ENCODE data around the gene XPC.
A peak's percentile ranks its signal among the peaks of the same experiment; 100 is the strongest.

XPC gene

GRCh38 chr3:14216257-14217048 lies 38.1 kb upstream of the XPC start:
- Histone ChIP-seq H3K9ac (ENCODE audit: low read length) (peak overlapping the region; percentile 3), H3K4me1 (ENCODE audit: control insufficient read depth, low read depth, low read length) (no peaks in the 10 kb centered on the region), H3K36me3 (ENCODE audit: control insufficient read depth, low read depth, low read length) (no peaks in the 10 kb centered on the region), H3K27ac (ENCODE audit: low read length) (no peak overlapping the region), H3K27me3 (ENCODE audit: control insufficient read depth, insufficient read depth, low read length) (no peaks in the 10 kb centered on the region), H3K9me3 (ENCODE audit: control insufficient read depth, low read depth, low read length) (no peaks in the 10 kb centered on the region), H3K4me3 (ENCODE audit: low read length) (peak overlapping the region; percentile 54)

DNA sequence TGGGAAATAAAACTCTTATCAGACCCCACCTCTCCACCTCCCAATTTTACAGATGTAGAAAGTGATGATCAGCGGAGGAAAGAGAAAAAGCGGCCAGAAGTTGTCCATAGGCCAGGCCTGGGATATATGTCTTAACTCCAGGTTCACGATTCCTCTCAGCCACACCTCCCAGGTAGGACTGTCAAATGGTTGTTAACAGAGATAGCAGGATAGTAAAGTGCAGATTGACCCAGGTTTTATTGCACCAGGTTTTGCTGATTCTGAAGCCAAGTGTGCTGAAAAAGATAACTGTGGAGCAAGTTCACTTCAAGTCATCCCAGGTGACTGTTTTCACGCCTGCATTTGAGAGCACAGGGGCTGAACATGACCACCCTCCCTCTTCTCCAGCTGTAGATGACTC lies 36.4 kb upstream of the XPC start:
- Histone ChIP-seq H3K4me1 (ENCODE audit: control insufficient read depth, low read depth, low read length) (no peaks in the 10 kb centered on the region), H3K36me3 (ENCODE audit: control insufficient read depth, low read depth, low read length) (no peaks in the 10 kb centered on the region), H3K27me3 (ENCODE audit: control insufficient read depth, insufficient read depth, low read length) (no peaks in the 10 kb centered on the region), H3K9ac (ENCODE audit: low read length) (no peak overlapping the region), H3K4me3 (ENCODE audit: low read length) (no peak overlapping the region), H3K9me3 (ENCODE audit: control insufficient read depth, low read depth, low read length) (no peaks in the 10 kb centered on the region), H3K27ac (ENCODE audit: low read length) (no peak overlapping the region)

DNA sequence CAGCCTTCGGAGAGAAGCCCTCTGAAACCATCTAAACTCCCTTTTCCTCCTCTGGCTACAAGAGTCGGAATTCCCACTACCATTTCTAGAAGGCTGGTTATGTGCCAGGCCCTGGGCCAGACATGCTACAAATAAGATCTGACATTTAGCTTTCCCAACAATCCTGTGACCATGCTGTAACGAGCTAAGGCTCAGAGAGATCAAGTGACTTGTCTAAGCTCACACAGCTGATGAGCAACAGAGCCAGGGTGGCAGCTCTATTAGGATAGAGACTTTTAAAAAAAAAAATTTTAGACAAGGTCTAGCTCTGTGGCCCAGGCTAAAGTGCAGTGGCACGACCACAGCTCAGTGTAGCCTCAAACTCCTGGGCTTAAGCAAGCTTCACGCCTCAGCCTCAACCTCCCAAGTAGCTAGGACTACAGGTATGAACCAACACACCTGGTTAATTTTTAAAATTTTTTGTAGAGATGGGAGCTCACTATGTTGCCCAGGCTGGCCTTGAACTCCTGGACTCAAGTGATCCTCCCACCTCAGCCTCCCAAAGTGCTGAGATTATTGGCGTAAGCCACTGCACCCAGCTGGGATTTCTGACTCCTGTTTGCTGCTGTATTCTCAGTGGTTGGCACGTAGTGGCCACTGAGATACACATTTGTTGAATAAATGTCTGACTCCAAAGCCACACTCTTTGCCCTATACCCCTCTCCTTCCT lies 34.8 kb upstream of the XPC start:
- Histone ChIP-seq H3K27me3 (ENCODE audit: control insufficient read depth, insufficient read depth, low read length) (no peaks in the 10 kb centered on the region), H3K27ac (ENCODE audit: low read length) (no peak overlapping the region), H3K9me3 (ENCODE audit: control insufficient read depth, low read depth, low read length) (no peaks in the 10 kb centered on the region), H3K4me3 (ENCODE audit: low read length) (no peak overlapping the region), H3K36me3 (ENCODE audit: control insufficient read depth, low read depth, low read length) (no peaks in the 10 kb centered on the region), H3K9ac (ENCODE audit: low read length) (no peak overlapping the region), H3K4me1 (ENCODE audit: control insufficient read depth, low read depth, low read length) (no peaks in the 10 kb centered on the region)

- Histone ChIP-seq H3K4me3 (ENCODE audit: low read length) (no peak overlapping the region), H3K27ac (ENCODE audit: low read length) (no peak overlapping the region), H3K4me1 (ENCODE audit: control insufficient read depth, low read depth, low read length) (no peaks in the 10 kb centered on the region), H3K9ac (ENCODE audit: low read length) (no peak overlapping the region), H3K27me3 (ENCODE audit: control insufficient read depth, insufficient read depth, low read length) (no peaks in the 10 kb centered on the region), H3K9me3 (ENCODE audit: control insufficient read depth, low read depth, low read length) (no peaks in the 10 kb centered on the region), H3K36me3 (ENCODE audit: control insufficient read depth, low read depth, low read length) (no peaks in the 10 kb centered on the region)
These were observed 33.6 kb upstream of the XPC start for GRCh38 chr3:14212032-14212431.

DNA sequence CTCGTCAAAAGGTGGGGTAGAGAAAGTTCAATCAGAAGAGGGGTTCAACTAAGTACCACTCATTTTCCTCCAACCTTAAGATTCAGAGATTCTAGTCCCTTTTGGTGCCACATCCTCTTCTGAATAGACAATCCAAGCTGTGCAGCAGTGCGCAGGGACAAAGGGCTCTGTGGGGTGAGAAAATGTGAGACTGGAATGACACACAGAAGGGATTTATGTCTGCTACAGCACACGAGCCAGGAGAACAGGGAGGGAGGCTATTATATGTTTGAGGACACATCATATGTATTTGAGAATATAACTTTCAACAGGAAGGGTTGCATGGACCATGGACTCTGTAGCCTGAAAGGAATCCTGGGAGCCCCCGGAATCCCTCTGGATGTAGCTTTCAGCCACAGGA lies 33.2 kb upstream of the XPC start:
- Histone ChIP-seq H3K9ac (ENCODE audit: low read length) (no peak overlapping the region), H3K27me3 (ENCODE audit: control insufficient read depth, insufficient read depth, low read length) (no peaks in the 10 kb centered on the region), H3K4me1 (ENCODE audit: control insufficient read depth, low read depth, low read length) (no peaks in the 10 kb centered on the region), H3K9me3 (ENCODE audit: control insufficient read depth, low read depth, low read length) (no peaks in the 10 kb centered on the region), H3K27ac (ENCODE audit: low read length) (no peak overlapping the region), H3K36me3 (ENCODE audit: control insufficient read depth, low read depth, low read length) (no peaks in the 10 kb centered on the region), H3K4me3 (ENCODE audit: low read length) (no peak overlapping the region)

DNA sequence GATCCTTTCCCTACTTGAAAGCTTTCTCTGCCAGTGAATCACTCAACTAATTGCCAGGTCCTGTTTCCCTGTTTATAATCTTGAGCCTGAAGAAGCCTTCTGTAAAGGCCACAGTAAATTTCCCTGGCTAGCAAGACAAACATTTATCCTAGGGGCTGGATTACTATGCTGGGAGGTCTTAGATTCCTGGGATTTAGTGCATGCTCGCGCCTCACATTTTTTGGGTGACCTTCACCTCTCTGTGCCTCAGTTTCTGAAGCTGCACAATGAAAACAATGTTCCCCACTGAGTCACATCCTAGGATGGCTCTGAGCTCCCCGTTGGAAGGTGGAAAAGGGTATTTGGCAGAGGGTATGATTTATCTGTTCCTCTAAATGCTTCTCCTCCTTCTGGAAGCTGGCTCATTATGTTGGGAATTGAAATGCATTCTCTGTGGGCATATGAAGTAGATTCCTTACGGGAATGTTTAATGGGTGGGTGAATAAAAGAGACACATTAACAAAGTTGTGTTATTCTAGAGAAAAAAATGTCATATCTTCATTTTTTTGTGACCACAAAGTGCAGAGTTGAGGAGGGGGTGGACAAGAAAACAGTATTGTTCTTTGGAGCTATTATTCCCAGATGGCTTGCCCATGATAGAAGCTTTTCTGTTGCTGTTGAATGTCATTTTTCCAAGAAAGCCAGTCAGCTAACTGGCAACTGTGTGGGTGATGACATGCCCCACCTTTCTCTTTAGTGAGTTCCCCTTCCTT lies 32.6 kb upstream of the XPC start:
- H3K27ac ChIP-seq (ENCODE audit: low read length): no peak overlapping the region
- H3K9ac ChIP-seq (ENCODE audit: low read length): no peak overlapping the region
- no peaks in the 10 kb centered on the region for H3K4me1 ChIP-seq (ENCODE audit: control insufficient read depth, low read depth, low read length)
- no peaks in the 10 kb centered on the region for H3K9me3 ChIP-seq (ENCODE audit: control insufficient read depth, low read depth, low read length)
- H3K36me3 ChIP-seq (ENCODE audit: control insufficient read depth, low read depth, low read length): no peaks in the 10 kb centered on the region
- H3K27me3 ChIP-seq (ENCODE audit: control insufficient read depth, insufficient read depth, low read length): no peaks in the 10 kb centered on the region
- no peak overlapping the region for H3K4me3 ChIP-seq (ENCODE audit: low read length)

GRCh38 chr3:14210290-14210688 lies 31.9 kb upstream of the XPC start:
- no peaks in the 10 kb centered on the region for H3K4me1 ChIP-seq (ENCODE audit: control insufficient read depth, low read depth, low read length)
- H3K4me3 ChIP-seq (ENCODE audit: low read length): no peak overlapping the region
- no peaks in the 10 kb centered on the region for H3K36me3 ChIP-seq (ENCODE audit: control insufficient read depth, low read depth, low read length)
- H3K9me3 ChIP-seq (ENCODE audit: control insufficient read depth, low read depth, low read length): no peaks in the 10 kb centered on the region
- H3K27me3 ChIP-seq (ENCODE audit: control insufficient read depth, insufficient read depth, low read length): no peaks in the 10 kb centered on the region
- no peak overlapping the region for H3K9ac ChIP-seq (ENCODE audit: low read length)
- no peak overlapping the region for H3K27ac ChIP-seq (ENCODE audit: low read length)

DNA sequence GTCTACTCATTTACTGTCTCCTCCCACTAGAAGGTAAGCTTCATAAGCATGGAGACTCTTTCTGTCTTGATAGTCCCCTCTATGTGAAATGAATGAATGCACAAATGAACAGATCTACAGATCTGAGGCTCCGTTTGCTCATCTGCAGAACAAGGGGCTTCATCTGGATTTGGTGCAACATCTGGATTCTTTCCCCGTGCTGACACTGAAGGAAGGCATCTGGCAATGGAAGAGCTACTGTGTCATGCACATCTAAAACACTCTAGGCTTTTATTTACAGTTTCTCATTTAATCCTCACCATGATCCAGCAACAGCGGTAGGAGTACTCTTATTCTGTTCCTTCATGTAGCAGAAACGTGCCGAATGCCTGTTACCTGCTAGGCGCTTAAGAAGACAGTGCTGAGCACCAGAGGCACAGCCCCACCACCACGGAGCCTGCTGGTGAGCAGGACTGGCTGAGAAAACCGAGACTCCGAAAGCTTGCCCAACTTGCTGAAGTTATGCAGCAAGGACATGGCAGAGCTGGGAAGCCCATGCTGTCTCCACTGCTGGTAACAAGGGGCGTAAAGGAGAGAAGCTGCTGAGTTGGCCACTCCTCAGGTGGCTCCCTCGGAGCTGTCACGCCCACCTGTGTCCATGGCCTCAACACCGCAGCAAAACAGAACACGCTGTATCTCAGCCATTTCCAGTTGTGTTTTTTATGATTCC lies 31.3 kb upstream of the XPC start:
- H3K4me1 ChIP-seq (ENCODE audit: control insufficient read depth, low read depth, low read length): no peaks in the 10 kb centered on the region
- H3K27ac ChIP-seq (ENCODE audit: low read length): no peak overlapping the region

DNA sequence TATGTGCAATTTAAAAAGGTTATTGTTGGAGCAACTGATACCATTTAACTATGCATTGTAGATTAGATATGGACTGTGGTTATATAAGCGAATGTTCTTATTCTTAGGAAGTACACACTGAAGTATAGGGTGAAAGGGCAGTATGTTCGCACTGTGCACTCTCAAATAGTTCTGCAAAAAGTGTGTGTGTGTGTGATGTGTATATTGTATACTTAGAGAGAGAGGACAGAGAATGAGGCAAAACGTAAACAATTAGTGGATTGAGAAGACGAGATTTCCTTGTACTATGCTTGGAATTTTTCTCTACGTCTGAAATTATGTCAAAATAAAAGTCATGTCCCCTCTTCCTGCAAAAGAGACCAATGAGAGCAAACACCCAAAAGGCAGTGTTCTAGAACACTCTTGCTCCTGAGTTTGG lies 30.6 kb upstream of the XPC start:
- H3K27ac ChIP-seq (ENCODE audit: low read length): no peak overlapping the region
- H3K36me3 ChIP-seq (ENCODE audit: control insufficient read depth, low read depth, low read length): no peaks in the 10 kb centered on the region
- H3K27me3 ChIP-seq (ENCODE audit: control insufficient read depth, insufficient read depth, low read length): no peaks in the 10 kb centered on the region
- H3K9ac ChIP-seq (ENCODE audit: low read length): no peak overlapping the region
- H3K9me3 ChIP-seq (ENCODE audit: control insufficient read depth, low read depth, low read length): no peaks in the 10 kb centered on the region
- H3K4me1 ChIP-seq (ENCODE audit: control insufficient read depth, low read depth, low read length): no peaks in the 10 kb centered on the region
- H3K4me3 ChIP-seq (ENCODE audit: low read length): no peak overlapping the region

More for the DNA sequence above, 31.3 kb upstream of the XPC start:
- Histone ChIP-seq H3K36me3 (ENCODE audit: control insufficient read depth, low read depth, low read length) (no peaks in the 10 kb centered on the region), H3K9me3 (ENCODE audit: control insufficient read depth, low read depth, low read length) (no peaks in the 10 kb centered on the region), H3K9ac (ENCODE audit: low read length) (no peak overlapping the region), H3K27me3 (ENCODE audit: control insufficient read depth, insufficient read depth, low read length) (no peaks in the 10 kb centered on the region), H3K4me3 (ENCODE audit: low read length) (no peak overlapping the region)

DNA sequence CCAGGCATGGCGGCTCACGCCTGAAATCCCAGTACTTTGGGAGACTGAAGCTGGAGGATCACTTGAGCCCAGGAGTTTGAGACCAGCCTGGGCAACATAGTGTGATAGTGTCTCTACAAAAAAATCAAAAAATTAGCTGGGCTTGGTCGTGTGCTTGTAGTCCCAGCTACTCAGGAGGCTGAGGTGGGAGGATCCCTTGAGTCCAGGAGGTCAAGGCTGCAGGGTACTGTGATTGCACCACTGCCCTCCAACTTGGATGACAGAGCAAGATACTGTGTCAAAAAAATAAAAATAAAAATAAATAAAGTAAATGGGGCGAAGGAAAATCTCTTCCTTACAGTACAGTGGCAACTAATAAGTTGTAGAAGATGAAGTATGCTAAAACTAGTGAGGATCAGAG lies 29.8 kb upstream of the XPC start:
- no peak overlapping the region for H3K27ac ChIP-seq (ENCODE audit: low read length)
- no peak overlapping the region for H3K4me3 ChIP-seq (ENCODE audit: low read length)
- no peaks in the 10 kb centered on the region for H3K27me3 ChIP-seq (ENCODE audit: control insufficient read depth, insufficient read depth, low read length)
- no peaks in the 10 kb centered on the region for H3K9me3 ChIP-seq (ENCODE audit: control insufficient read depth, low read depth, low read length)
- no peaks in the 10 kb centered on the region for H3K36me3 ChIP-seq (ENCODE audit: control insufficient read depth, low read depth, low read length)
- no peaks in the 10 kb centered on the region for H3K4me1 ChIP-seq (ENCODE audit: control insufficient read depth, low read depth, low read length)
- no peak overlapping the region for H3K9ac ChIP-seq (ENCODE audit: low read length)

GRCh38 chr3:14206548-14207177 lies 28.3 kb upstream of the XPC start:
- Histone ChIP-seq H3K27me3 (ENCODE audit: control insufficient read depth, insufficient read depth, low read length) (no peaks in the 10 kb centered on the region), H3K4me1 (ENCODE audit: control insufficient read depth, low read depth, low read length) (no peaks in the 10 kb centered on the region), H3K27ac (ENCODE audit: low read length) (no peak overlapping the region), H3K9ac (ENCODE audit: low read length) (no peak overlapping the region), H3K4me3 (ENCODE audit: low read length) (no peak overlapping the region), H3K9me3 (ENCODE audit: control insufficient read depth, low read depth, low read length) (no peaks in the 10 kb centered on the region), H3K36me3 (ENCODE audit: control insufficient read depth, low read depth, low read length) (no peaks in the 10 kb centered on the region)

Data from iPS-18a (cell line).